Measurements from ENCODE around the gene AMH.

- TF ChIP-seq CTCF (IDR thresholded peaks at IDR 0.05) (no peak), EZH2 (IDR thresholded peaks at IDR 0.05) (no peak), EZH2phosphoT487 (IDR thresholded peaks at IDR 0.05) (no peak)
Observed at GRCh38 chr19:2228157-2229030, 20.7 kb upstream of the AMH start.
